ENCODE measurements around the gene BANK1.

Gene BANK1

GRCh38 chr4:101846550-101846949 lies 56.0 kb downstream of the BANK1 start:
- Mint-ChIP-seq H3K4me1 (no peaks in the 10 kb centered on the region), H3K27ac (no peak overlapping the region), H3K9me3 (no peaks in the 10 kb centered on the region), H3K4me3 (no peak overlapping the region), H3K36me3 (no peaks in the 10 kb centered on the region)
- DNase-seq (ENCODE audit: low spot score in 2 of 2) (no peak), ATAC-seq (no peak)

- Mint-ChIP-seq H3K4me3 (no peak overlapping the region), H3K9me3 (no peaks in the 10 kb centered on the region), H3K36me3 (no peaks in the 10 kb centered on the region), H3K27ac (no peak overlapping the region), H3K4me1 (no peaks in the 10 kb centered on the region)
- no peak for ATAC-seq
- no peak for DNase-seq (ENCODE audit: low spot score in 2 of 2)
These were observed 60.2 kb downstream of the BANK1 start for GRCh38 chr4:101850698-101851097.

- H3K4me3 Mint-ChIP-seq, result no peak overlapping the region
- no peak for ATAC-seq
- no peak overlapping the region for H3K27ac Mint-ChIP-seq
These were observed 61.1 kb downstream of the BANK1 start for GRCh38 chr4:101851672-101852071.

GRCh38 chr4:101853028-101853427 lies 62.5 kb downstream of the BANK1 start:
- no peak overlapping the region for H3K27ac Mint-ChIP-seq
- H3K9me3 Mint-ChIP-seq, result no peaks in the 10 kb centered on the region
- H3K4me3 Mint-ChIP-seq, result no peak overlapping the region
- DNase-seq (ENCODE audit: low spot score in 2 of 2) (no peak), ATAC-seq (no peak)
- no peaks in the 10 kb centered on the region for H3K36me3 Mint-ChIP-seq
- H3K4me1 Mint-ChIP-seq, result no peaks in the 10 kb centered on the region

More at GRCh38 chr4:101851672-101852071, 61.1 kb downstream of the BANK1 start:
- no peak for DNase-seq (ENCODE audit: low spot score in 2 of 2)
- no peaks in the 10 kb centered on the region for H3K36me3 Mint-ChIP-seq
- H3K9me3 Mint-ChIP-seq, result no peaks in the 10 kb centered on the region
- H3K4me1 Mint-ChIP-seq, result no peaks in the 10 kb centered on the region

- ATAC-seq (no peak), DNase-seq (ENCODE audit: low spot score in 2 of 2) (no peak)
- no peaks in the 10 kb centered on the region for H3K36me3 Mint-ChIP-seq
- no peak overlapping the region for H3K4me3 Mint-ChIP-seq
- no peak overlapping the region for H3K27ac Mint-ChIP-seq
- H3K9me3 Mint-ChIP-seq, result no peaks in the 10 kb centered on the region
- no peaks in the 10 kb centered on the region for H3K4me1 Mint-ChIP-seq
These were observed 63.2 kb downstream of the BANK1 start for GRCh38 chr4:101853691-101854090.

GRCh38 chr4:101855239-101855638 lies 64.7 kb downstream of the BANK1 start:
- no peaks in the 10 kb centered on the region for H3K4me1 Mint-ChIP-seq
- no peaks in the 10 kb centered on the region for H3K36me3 Mint-ChIP-seq
- ATAC-seq, result no peak
- DNase-seq (ENCODE audit: low spot score in 2 of 2), result no peak
- H3K4me3 Mint-ChIP-seq, result no peak overlapping the region
- H3K9me3 Mint-ChIP-seq, result no peaks in the 10 kb centered on the region
- no peak overlapping the region for H3K27ac Mint-ChIP-seq

GRCh38 chr4:101856149-101856548 lies 65.6 kb downstream of the BANK1 start:
- DNase-seq (ENCODE audit: low spot score in 2 of 2) (no peak), ATAC-seq (no peak)
- H3K36me3 Mint-ChIP-seq, result no peaks in the 10 kb centered on the region
- no peaks in the 10 kb centered on the region for H3K4me1 Mint-ChIP-seq
- no peak overlapping the region for H3K4me3 Mint-ChIP-seq
- no peak overlapping the region for H3K27ac Mint-ChIP-seq
- no peaks in the 10 kb centered on the region for H3K9me3 Mint-ChIP-seq

- Mint-ChIP-seq H3K36me3 (no peaks in the 10 kb centered on the region), H3K9me3 (no peaks in the 10 kb centered on the region), H3K4me3 (no peak overlapping the region), H3K4me1 (no peaks in the 10 kb centered on the region), H3K27ac (no peak overlapping the region)
- DNase-seq (ENCODE audit: low spot score in 2 of 2), result no peak
- no peak for ATAC-seq
These were observed 66.6 kb downstream of the BANK1 start for GRCh38 chr4:101857176-101857575.

- H3K9me3 Mint-ChIP-seq, result no peaks in the 10 kb centered on the region
- no peaks in the 10 kb centered on the region for H3K36me3 Mint-ChIP-seq
- ATAC-seq, result no peak
- H3K27ac Mint-ChIP-seq, result no peak overlapping the region
- no peak overlapping the region for H3K4me3 Mint-ChIP-seq
- no peak for DNase-seq (ENCODE audit: low spot score in 2 of 2)
- H3K4me1 Mint-ChIP-seq, result no peaks in the 10 kb centered on the region
These were observed 68.1 kb downstream of the BANK1 start for GRCh38 chr4:101858641-101859040.

- Mint-ChIP-seq H3K9me3 (no peaks in the 10 kb centered on the region), H3K36me3 (no peaks in the 10 kb centered on the region), H3K4me3 (no peak overlapping the region), H3K4me1 (no peaks in the 10 kb centered on the region), H3K27ac (no peak overlapping the region)
- no peak for DNase-seq (ENCODE audit: low spot score in 2 of 2)
- ATAC-seq, result no peak
These were observed 72.1 kb downstream of the BANK1 start for GRCh38 chr4:101862595-101862994.

GRCh38 chr4:101864660-101865059 lies 74.1 kb downstream of the BANK1 start:
- H3K36me3 Mint-ChIP-seq, result no peaks in the 10 kb centered on the region
- ATAC-seq, result no peak
- DNase-seq (ENCODE audit: low spot score in 2 of 2), result no peak
- no peaks in the 10 kb centered on the region for H3K9me3 Mint-ChIP-seq
- no peak overlapping the region for H3K4me3 Mint-ChIP-seq
- no peak overlapping the region for H3K27ac Mint-ChIP-seq
- no peaks in the 10 kb centered on the region for H3K4me1 Mint-ChIP-seq

- Mint-ChIP-seq H3K36me3 (no peaks in the 10 kb centered on the region), H3K4me1 (no peaks in the 10 kb centered on the region), H3K4me3 (no peak overlapping the region), H3K9me3 (no peaks in the 10 kb centered on the region), H3K27ac (no peak overlapping the region)
- DNase-seq (ENCODE audit: low spot score in 2 of 2), result no peak
- no peak for ATAC-seq
These were observed 75.1 kb downstream of the BANK1 start for GRCh38 chr4:101865501-101866062.

GRCh38 chr4:101870874-101871273 lies 80.3 kb downstream of the BANK1 start:
- Mint-ChIP-seq H3K27ac (no peak overlapping the region), H3K4me1 (no peaks in the 10 kb centered on the region), H3K4me3 (no peak overlapping the region), H3K9me3 (no peaks in the 10 kb centered on the region), H3K36me3 (no peaks in the 10 kb centered on the region)
- ATAC-seq (no peak), DNase-seq (ENCODE audit: low spot score in 2 of 2) (no peak)

- ATAC-seq, result peak; percentile 65
- H3K4me1 Mint-ChIP-seq, result no peaks in the 10 kb centered on the region
- H3K27ac Mint-ChIP-seq, result no peak overlapping the region
- no peaks in the 10 kb centered on the region for H3K9me3 Mint-ChIP-seq
- no peak overlapping the region for H3K4me3 Mint-ChIP-seq
- H3K36me3 Mint-ChIP-seq, result no peaks in the 10 kb centered on the region
- DNase-seq (ENCODE audit: low spot score in 2 of 2), result no peak
These were observed 81.6 kb downstream of the BANK1 start for GRCh38 chr4:101871962-101872676.

- no peak for ATAC-seq
- Mint-ChIP-seq H3K4me1 (no peaks in the 10 kb centered on the region), H3K27ac (no peak overlapping the region), H3K9me3 (no peaks in the 10 kb centered on the region), H3K36me3 (no peaks in the 10 kb centered on the region), H3K4me3 (no peak overlapping the region)
- no peak for DNase-seq (ENCODE audit: low spot score in 2 of 2)
These were observed 95.0 kb downstream of the BANK1 start for GRCh38 chr4:101885574-101885973.

GRCh38 chr4:101886826-101887225 lies 96.3 kb downstream of the BANK1 start:
- Mint-ChIP-seq H3K4me1 (no peaks in the 10 kb centered on the region), H3K9me3 (peaks cover 5% of the 10 kb centered on the region), H3K27ac (no peak overlapping the region), H3K4me3 (no peak overlapping the region), H3K36me3 (no peaks in the 10 kb centered on the region)
- ATAC-seq (no peak), DNase-seq (ENCODE audit: low spot score in 2 of 2) (no peak)

All from stimulated activated effector memory CD8-positive, alpha-beta T cell treated with anti-CD3 and anti-CD28 coated beads, Interleukin-12 subunit alpha, Interleukin-12 subunit beta, amount 100 ng/mL, for 72 hours (primary cell).